Measurements from ENCODE around the gene EYS.

- TF ChIP-seq CTCF (IDR thresholded peaks at IDR 0.05; ENCODE audit: low read depth, low read length, poor library complexity, severe bottlenecking), result no peak
- TF ChIP-seq EZH2phosphoT487 (IDR thresholded peaks at IDR 0.05; ENCODE audit: borderline replicate concordance, low read length), result no peak
Measured at GRCh38 chr6:64694356-64694755, 1012.7 kb downstream of the EYS start.
